Measurements from ENCODE around the gene EGFL7. TPM values are rescaled to one million over a fixed set of nuclear protein-coding genes. Genes with fewer than 3 reads are reported as not detected.
A peak's percentile ranks its signal among the peaks of the same experiment; 100 is the strongest.

The EGFL7 gene
- polyA plus RNA-seq, 3 donors from 2014 or later: 1.6 TPM; not detected in 2

GRCh38 chr9:136644593-136645351, 17.9 kb upstream of the EGFL7 start:
- H3K27me3 Mint-ChIP-seq (ENCODE audit: low read depth in 3 of 3): peaks cover 4 to 22% (median 9%) of the 10 kb centered on the region in 3 donors
- peaks cover 0 to 3% (median 0%) of the 10 kb centered on the region in 6 donors for H3K9me3 Mint-ChIP-seq
- no peak overlapping the region for H3K27ac Mint-ChIP-seq
- H3K4me3 Mint-ChIP-seq: no peak overlapping the region
- no peaks in the 10 kb centered on the region for H3K36me3 Mint-ChIP-seq
- H3K4me1 Mint-ChIP-seq: no peaks in the 10 kb centered on the region
- DNase-seq: peak; percentile 64 to 70 (median 68)

GRCh38 chr9:136645352-136645902, 17.3 kb upstream of the EGFL7 start:
- DNase-seq: no peak
- H3K9me3 Mint-ChIP-seq: peaks cover 0 to 3% (median 0%) of the 10 kb centered on the region in 6 donors
- no peak overlapping the region for H3K27ac Mint-ChIP-seq
- H3K4me3 Mint-ChIP-seq: no peak overlapping the region
- H3K36me3 Mint-ChIP-seq: no peaks in the 10 kb centered on the region
- H3K27me3 Mint-ChIP-seq (ENCODE audit: low read depth in 3 of 3): peaks cover 4 to 22% (median 9%) of the 10 kb centered on the region in 3 donors
- no peaks in the 10 kb centered on the region for H3K4me1 Mint-ChIP-seq

GRCh38 chr9:136645903-136646754, 16.6 kb upstream of the EGFL7 start:
- no peak for DNase-seq
- Mint-ChIP-seq H3K4me1 (no peaks in the 10 kb centered on the region), H3K9me3 (peaks cover 0 to 3% (median 0%) of the 10 kb centered on the region in 6 donors), H3K36me3 (no peaks in the 10 kb centered on the region), H3K27me3 (ENCODE audit: low read depth in 3 of 3) (peaks cover 4 to 22% (median 9%) of the 10 kb centered on the region in 3 donors), H3K27ac (no peak overlapping the region), H3K4me3 (no peak overlapping the region)

GRCh38 chr9:136646827-136647711, 15.6 kb upstream of the EGFL7 start:
- no peaks in the 10 kb centered on the region for H3K36me3 Mint-ChIP-seq
- DNase-seq: no peak
- peaks cover 0 to 3% (median 0%) of the 10 kb centered on the region in 6 donors for H3K9me3 Mint-ChIP-seq
- H3K27ac Mint-ChIP-seq: no peak overlapping the region
- H3K4me1 Mint-ChIP-seq: no peaks in the 10 kb centered on the region
- H3K27me3 Mint-ChIP-seq (ENCODE audit: low read depth in 3 of 3): peaks cover 4 to 22% (median 9%) of the 10 kb centered on the region in 3 donors
- H3K4me3 Mint-ChIP-seq: no peak overlapping the region

GRCh38 chr9:136648751-136649150, 14.0 kb upstream of the EGFL7 start:
- no peak overlapping the region for H3K4me3 Mint-ChIP-seq
- H3K36me3 Mint-ChIP-seq: no peaks in the 10 kb centered on the region
- H3K27ac Mint-ChIP-seq: no peak overlapping the region
- H3K27me3 Mint-ChIP-seq (ENCODE audit: low read depth in 3 of 3): peaks cover 4 to 10% (median 9%) of the 10 kb centered on the region in 3 donors
- no peaks in the 10 kb centered on the region for H3K9me3 Mint-ChIP-seq
- DNase-seq: no peak
- H3K4me1 Mint-ChIP-seq: no peaks in the 10 kb centered on the region

GRCh38 chr9:136650021-136650420, 12.7 kb upstream of the EGFL7 start:
- Mint-ChIP-seq H3K4me1 (no peaks in the 10 kb centered on the region), H3K4me3 (no peak overlapping the region)
- no peak for DNase-seq

GRCh38 chr9:136650648-136651047, 12.1 kb upstream of the EGFL7 start:
- DNase-seq: no peak
- Mint-ChIP-seq H3K4me1 (no peaks in the 10 kb centered on the region), H3K27me3 (ENCODE audit: low read depth in 3 of 3) (peaks cover 0 to 12% (median 6%) of the 10 kb centered on the region in 3 donors), H3K9me3 (no peaks in the 10 kb centered on the region), H3K36me3 (no peaks in the 10 kb centered on the region), H3K4me3 (no peak overlapping the region), H3K27ac (no peak overlapping the region)

More at GRCh38 chr9:136650021-136650420, 12.7 kb upstream of the EGFL7 start:
- peaks cover 0 to 9% (median 6%) of the 10 kb centered on the region in 3 donors for H3K27me3 Mint-ChIP-seq (ENCODE audit: low read depth in 3 of 3)
- no peaks in the 10 kb centered on the region for H3K36me3 Mint-ChIP-seq
- no peak overlapping the region for H3K27ac Mint-ChIP-seq
- H3K9me3 Mint-ChIP-seq: no peaks in the 10 kb centered on the region

- no peak overlapping the region for H3K27ac Mint-ChIP-seq
- no peak overlapping the region for H3K4me3 Mint-ChIP-seq
- no peaks in the 10 kb centered on the region for H3K9me3 Mint-ChIP-seq
- H3K4me1 Mint-ChIP-seq: no peaks in the 10 kb centered on the region
- no peaks in the 10 kb centered on the region for H3K36me3 Mint-ChIP-seq
- peaks cover 3 to 18% (median 10%) of the 10 kb centered on the region in 3 donors for H3K27me3 Mint-ChIP-seq (ENCODE audit: low read depth in 3 of 3)
- DNase-seq: no peak
Measured at GRCh38 chr9:136651860-136652259, 10.9 kb upstream of the EGFL7 start.

GRCh38 chr9:136653323-136654079, 9.2 kb upstream of the EGFL7 start:
- H3K27me3 Mint-ChIP-seq (ENCODE audit: low read depth in 3 of 3): peaks cover 8 to 30% (median 15%) of the 10 kb centered on the region in 3 donors
- no peak for DNase-seq
- H3K9me3 Mint-ChIP-seq: no peaks in the 10 kb centered on the region
- H3K4me1 Mint-ChIP-seq: no peaks in the 10 kb centered on the region
- H3K4me3 Mint-ChIP-seq: no peak overlapping the region
- no peaks in the 10 kb centered on the region for H3K36me3 Mint-ChIP-seq
- no peak overlapping the region for H3K27ac Mint-ChIP-seq

- no peak overlapping the region for H3K27ac Mint-ChIP-seq
- H3K4me3 Mint-ChIP-seq: no peak overlapping the region
- no peaks in the 10 kb centered on the region for H3K4me1 Mint-ChIP-seq
Measured at GRCh38 chr9:136654820-136655535, 7.7 kb upstream of the EGFL7 start.

GRCh38 chr9:136655536-136656182, 7.1 kb upstream of the EGFL7 start:
- no peaks in the 10 kb centered on the region for H3K36me3 Mint-ChIP-seq
- no peak overlapping the region for H3K4me3 Mint-ChIP-seq
- no peak overlapping the region for H3K27ac Mint-ChIP-seq
- H3K9me3 Mint-ChIP-seq: no peaks in the 10 kb centered on the region
- H3K4me1 Mint-ChIP-seq: no peaks in the 10 kb centered on the region
- H3K27me3 Mint-ChIP-seq (ENCODE audit: low read depth in 3 of 3): peaks cover 10 to 28% (median 15%) of the 10 kb centered on the region in 3 donors
- DNase-seq: no peak

More at GRCh38 chr9:136654820-136655535, 7.7 kb upstream of the EGFL7 start:
- H3K36me3 Mint-ChIP-seq: no peaks in the 10 kb centered on the region
- no peaks in the 10 kb centered on the region for H3K9me3 Mint-ChIP-seq
- no peak for DNase-seq
- H3K27me3 Mint-ChIP-seq (ENCODE audit: low read depth in 3 of 3): peaks cover 8 to 28% (median 15%) of the 10 kb centered on the region in 3 donors
